Fibroblast of the aortic adventitia (primary cell): ENCODE results near the gene TEDC2. TPM values are rescaled to one million over a fixed set of nuclear protein-coding genes. Genes with fewer than 3 reads are reported as not detected.

Experiments
- DNase-seq: peaks from one replicate; pipeline ENCODE4 v3.0.0-alpha.2; 2010; ENCODE audit warnings: low read depth
- H3K4me3 ChIP-seq: 2 replicates; pipeline ENCODE4 v1.5.1; 2011; ENCODE audit warnings: low read depth, mild to moderate bottlenecking, control low read depth, low read length, moderate library complexity
- total RNA-seq: library from RNA; depleted of rRNA; stranded (reverse); fragments of >200 nt; gene quantifications from 2 replicates; pipeline ENCODE4 v1.2.3, GENCODE V29; 2012; ENCODE audit warnings: low replicate concordance
- TF ChIP-seq, protein P1 (sequence below): IDR thresholded peaks from 2 replicates; pipeline ENCODE4 v1.5.1; 2011; ENCODE audit warnings: mild to moderate bottlenecking, low read length, control low read depth, inconsistent platforms; ENCODE audit not compliant: insufficient read depth

TEDC2 gene
- total RNA-seq, 1 donor = 11.7 TPM

DNA sequence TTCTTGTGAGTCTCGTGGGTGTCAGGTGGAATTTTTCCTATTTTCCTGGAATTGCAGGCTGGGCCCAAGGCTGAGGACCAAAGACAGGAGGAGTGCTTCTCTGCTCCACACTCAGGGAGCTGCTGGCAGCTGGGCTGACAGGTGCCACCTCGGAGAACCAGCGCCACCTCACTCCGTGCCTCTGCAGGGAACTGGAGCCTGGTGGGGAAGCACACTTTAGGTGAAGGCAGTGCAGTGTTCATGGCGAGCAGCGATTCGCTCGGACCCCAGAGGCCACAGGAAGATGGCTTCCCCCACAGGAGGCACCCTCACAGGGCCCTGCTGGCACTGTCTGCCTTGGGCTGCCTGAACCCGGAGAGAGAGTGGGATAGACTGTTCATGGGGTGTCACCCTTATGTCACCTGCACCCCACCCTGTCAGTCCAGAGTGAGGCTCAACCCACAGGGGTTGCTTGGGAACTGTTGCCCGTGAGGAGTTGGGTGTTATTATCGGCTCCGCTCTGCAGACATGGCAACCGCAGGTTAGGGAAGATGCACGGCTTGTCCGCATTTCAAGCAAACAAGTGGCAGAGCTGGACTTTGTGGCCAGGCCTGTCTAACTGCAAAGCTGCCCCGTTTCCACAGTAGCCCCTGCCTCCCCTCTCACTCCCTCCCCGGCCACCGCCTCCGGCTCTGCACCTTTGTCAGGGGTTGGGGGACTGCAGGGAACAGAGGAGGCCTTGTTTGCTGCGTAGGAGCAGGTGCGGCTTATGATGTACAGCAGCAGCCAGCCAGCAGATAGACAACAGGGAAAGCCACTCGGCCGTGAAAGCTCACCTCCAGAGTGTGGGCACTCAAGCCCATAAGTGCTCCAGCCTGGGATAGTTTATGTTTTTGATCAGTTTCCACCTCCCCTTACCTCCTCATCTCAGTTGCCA, 30.5 kb downstream of the TEDC2 start:
- no peak for DNase-seq
- H3K4me3 ChIP-seq = no peak overlapping the region
- TF ChIP-seq, protein P1, sequence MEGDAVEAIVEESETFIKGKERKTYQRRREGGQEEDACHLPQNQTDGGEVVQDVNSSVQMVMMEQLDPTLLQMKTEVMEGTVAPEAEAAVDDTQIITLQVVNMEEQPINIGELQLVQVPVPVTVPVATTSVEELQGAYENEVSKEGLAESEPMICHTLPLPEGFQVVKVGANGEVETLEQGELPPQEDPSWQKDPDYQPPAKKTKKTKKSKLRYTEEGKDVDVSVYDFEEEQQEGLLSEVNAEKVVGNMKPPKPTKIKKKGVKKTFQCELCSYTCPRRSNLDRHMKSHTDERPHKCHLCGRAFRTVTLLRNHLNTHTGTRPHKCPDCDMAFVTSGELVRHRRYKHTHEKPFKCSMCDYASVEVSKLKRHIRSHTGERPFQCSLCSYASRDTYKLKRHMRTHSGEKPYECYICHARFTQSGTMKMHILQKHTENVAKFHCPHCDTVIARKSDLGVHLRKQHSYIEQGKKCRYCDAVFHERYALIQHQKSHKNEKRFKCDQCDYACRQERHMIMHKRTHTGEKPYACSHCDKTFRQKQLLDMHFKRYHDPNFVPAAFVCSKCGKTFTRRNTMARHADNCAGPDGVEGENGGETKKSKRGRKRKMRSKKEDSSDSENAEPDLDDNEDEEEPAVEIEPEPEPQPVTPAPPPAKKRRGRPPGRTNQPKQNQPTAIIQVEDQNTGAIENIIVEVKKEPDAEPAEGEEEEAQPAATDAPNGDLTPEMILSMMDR = no peak

DNA sequence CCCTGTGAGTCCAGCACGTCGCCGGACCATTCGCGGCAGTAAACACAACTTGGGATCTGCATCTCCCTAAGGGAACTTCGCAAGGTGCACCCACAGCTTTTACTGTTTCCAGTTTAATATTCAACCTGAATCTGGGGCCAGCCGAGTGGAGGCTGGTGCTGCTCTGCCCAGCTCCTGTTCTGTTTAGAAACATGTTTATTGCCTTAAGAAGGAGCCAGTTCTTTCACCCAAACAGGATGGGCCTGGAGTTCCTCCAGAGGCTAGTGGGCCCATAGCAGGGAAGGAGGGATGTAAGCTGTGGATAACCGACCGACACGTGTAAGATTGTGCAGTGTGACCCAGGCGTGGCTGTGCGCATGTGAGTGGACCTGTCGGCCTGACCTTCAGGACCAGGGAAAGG, 32.4 kb downstream of the TEDC2 start:
- TF ChIP-seq, protein P1 = no peak
- DNase-seq = no peak

GRCh38 chr16:2493605-2494004, 33.7 kb downstream of the TEDC2 start:
- no peak overlapping the region for H3K4me3 ChIP-seq
- TF ChIP-seq, protein P1 = no peak
- DNase-seq = no peak

More for the DNA sequence above, 32.4 kb downstream of the TEDC2 start:
- no peak overlapping the region for H3K4me3 ChIP-seq

GRCh38 chr16:2494616-2495015, 34.7 kb downstream of the TEDC2 start:
- no peak for DNase-seq
- H3K4me3 ChIP-seq = no peak overlapping the region

GRCh38 chr16:2495041-2495440, 35.1 kb downstream of the TEDC2 start:
- no peak overlapping the region for H3K4me3 ChIP-seq
- TF ChIP-seq, protein P1 = no peak
- DNase-seq = no peak

More at GRCh38 chr16:2494616-2495015, 34.7 kb downstream of the TEDC2 start:
- TF ChIP-seq, protein P1 = no peak

DNA sequence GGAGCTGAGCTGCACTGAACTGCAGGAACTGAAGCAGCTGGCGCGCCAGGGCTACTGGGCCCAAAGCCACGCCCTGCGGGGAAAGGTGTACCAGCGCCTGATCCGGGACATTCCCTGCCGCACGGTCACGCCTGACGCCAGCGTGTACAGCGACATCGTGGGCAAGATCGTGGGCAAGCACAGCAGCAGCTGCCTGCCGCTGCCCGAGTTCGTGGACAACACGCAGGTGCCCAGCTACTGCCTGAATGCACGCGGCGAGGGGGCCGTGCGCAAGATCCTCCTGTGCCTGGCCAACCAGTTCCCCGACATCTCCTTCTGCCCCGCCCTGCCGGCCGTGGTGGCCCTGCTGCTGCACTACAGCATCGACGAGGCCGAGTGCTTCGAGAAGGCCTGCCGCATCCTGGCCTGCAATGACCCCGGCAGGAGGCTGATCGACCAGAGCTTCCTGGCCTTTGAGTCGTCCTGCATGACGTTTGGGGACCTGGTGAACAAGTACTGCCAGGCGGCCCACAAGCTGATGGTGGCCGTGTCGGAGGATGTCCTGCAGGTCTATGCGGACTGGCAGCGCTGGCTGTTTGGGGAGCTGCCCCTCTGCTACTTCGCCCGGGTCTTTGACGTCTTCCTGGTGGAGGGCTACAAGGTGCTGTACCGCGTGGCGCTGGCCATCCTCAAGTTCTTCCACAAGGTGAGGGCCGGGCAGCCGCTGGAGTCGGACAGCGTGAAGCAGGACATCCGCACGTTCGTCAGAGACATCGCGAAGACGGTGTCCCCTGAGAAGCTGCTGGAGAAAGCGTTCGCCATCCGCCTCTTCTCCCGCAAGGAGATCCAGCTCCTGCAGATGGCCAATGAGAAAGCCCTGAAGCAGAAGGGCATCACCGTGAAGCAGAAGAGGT, 36.6 kb downstream of the TEDC2 start:
- TF ChIP-seq, protein P1 = no peak
- DNase-seq = no peak
- H3K4me3 ChIP-seq = no peak overlapping the region
